HG03571 (cell line): ENCODE measurements around the gene NOX3.

Experiments
- ATAC-seq: cut with Tn5 transposase; IDR thresholded peaks from one replicate; pipeline ENCODE4 v1.9.1; 2021; ENCODE audit not compliant: unreplicated experiment

Gene NOX3

DNA sequence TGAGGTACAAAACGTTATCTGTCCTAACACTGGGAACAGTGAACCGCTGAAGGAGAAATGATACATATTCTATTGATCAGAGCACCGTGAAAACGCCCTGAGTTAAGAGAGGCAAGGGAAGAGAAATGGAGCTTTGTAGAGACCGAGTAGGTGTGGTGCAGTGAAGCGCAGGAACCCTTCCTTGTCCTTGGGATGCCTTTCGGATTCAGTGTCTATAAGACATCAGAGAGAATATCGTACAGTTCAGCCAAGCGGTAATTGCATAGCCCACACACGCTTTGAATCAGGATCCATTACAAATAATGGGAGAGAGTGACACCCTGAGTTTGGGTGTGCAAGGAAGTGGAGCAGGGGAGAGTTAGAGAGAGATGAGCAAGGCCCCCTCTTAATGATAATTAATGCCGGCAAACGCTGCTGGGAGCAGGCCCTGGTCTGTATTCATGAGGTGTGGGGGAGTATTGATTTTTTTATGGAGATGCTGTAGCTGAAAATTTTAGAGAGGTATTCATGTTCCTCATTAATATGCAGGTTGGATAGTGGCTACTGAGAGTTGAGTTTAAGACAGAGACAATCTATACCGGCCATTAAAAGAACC is 20.7 kb downstream of the NOX3 start:
- ATAC-seq = no peak

DNA sequence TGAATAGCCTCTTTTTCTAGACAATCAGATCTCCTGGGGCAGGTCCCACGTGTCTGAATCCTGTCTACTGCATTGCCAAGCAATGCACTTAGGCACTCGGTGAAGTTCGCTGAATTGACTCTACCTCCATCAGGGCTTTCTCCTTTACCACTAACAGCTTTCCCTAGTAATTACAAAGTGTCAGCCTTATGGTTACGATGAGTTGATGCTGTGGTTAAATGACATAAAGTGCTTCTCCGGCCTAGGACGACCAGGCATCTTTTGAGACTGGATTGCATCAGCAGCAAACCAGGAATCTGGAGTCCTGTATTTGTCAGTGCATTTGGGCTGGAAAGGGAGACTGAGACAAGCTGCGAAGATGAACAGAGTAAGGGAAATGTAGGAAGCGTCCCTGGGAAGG is 21.5 kb downstream of the NOX3 start:
- ATAC-seq = no peak

DNA sequence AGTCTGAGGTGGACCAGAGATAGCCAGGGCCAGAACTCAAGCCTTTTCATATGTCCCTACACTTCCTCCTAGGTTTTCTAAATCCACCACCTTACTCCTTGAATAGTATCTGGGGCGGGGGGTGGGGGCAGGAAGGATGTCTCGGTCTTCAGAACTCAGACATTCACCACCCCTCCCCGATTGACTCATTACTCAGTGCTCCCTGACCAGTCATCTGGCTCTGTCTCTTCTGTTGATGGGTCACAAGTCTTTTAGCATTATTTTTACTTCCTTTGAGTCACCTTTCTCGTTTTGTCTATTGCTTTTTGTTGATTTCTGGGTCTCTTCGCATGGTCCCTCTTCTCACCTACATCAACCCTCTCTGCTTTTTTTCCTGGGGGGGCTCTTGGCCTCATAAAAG is 23.3 kb downstream of the NOX3 start:
- no peak for ATAC-seq

- no peak for ATAC-seq
Observed at GRCh38 chr6:155429321-155429893, 26.2 kb downstream of the NOX3 start.

- ATAC-seq = no peak
Observed at GRCh38 chr6:155426408-155426945, 29.2 kb downstream of the NOX3 start.

- ATAC-seq = no peak
Observed at GRCh38 chr6:155424181-155424580, 31.5 kb downstream of the NOX3 start.

DNA sequence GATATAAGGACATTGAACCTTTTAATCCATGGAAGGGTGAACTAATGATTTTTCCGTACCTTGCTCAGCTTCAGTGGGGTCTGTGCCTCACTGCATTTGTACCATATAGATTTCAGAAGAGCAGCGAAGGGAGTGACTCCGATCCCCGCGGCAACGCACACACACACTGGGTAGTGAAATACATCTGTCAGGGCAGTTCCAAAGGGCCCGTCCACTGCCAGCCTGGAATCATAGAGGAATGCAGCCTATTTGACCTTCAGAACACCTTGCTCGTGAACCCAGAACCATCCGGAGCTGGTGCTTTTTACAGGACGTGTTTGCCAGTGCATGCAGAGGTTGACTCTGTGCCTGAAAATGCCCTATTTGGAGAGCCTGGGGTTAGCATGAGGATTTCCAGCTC is 33.0 kb downstream of the NOX3 start:
- no peak for ATAC-seq

DNA sequence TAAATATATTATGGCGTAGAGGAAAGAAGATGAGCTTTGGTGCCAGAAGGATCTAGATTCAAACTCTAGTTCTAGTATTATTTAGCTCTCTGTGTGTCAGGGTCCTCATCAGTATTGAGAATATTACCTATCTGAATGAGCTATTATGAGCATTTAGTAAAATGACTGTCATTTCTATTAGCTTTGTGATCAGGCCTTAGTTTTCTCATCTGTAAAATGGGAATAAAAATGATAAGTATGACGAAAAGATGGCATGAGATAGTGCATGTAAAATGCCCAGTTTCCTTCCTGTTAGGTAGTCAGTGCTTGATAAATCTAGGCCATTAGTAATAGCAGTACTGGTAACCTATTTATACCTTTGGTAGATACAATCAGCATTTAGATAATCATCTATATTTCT is 35.1 kb downstream of the NOX3 start:
- ATAC-seq = no peak

GRCh38 chr6:155419161-155419560 is 36.5 kb downstream of the NOX3 start:
- ATAC-seq = no peak

DNA sequence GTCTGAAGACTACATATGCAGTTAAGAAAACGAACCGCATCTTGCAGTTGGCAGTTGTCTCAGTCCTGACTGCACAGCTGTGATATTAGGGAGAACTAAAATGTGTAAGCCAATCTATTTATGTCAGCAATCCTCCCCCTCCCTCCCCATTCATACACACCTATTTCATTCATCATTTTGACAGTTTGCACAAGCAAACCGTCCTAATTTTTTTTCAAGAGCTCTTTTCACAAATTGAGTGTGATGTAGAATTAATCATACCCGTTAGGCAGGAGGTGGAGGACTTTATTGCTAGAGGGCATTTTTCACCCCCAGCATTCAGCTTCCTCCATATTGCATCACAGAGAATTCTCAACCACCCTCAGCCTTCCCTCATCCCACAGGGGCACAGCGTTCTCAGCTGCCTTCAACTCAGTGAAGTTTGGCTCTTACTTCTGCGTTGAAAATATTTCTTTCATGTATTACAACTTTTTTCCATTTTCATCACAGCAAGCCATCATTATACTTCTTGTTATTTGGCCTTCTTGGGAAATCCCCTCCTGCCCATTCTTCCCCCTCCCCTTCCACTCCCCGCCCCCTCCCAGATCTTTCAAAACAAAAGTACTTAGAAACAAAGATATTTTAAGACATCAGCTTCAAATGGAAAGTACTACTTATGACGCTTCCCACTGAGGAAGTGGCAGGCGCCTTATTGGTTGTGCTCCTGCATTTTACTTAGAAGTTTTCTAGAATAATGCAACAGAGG is 37.5 kb downstream of the NOX3 start:
- ATAC-seq = peak; percentile 41

DNA sequence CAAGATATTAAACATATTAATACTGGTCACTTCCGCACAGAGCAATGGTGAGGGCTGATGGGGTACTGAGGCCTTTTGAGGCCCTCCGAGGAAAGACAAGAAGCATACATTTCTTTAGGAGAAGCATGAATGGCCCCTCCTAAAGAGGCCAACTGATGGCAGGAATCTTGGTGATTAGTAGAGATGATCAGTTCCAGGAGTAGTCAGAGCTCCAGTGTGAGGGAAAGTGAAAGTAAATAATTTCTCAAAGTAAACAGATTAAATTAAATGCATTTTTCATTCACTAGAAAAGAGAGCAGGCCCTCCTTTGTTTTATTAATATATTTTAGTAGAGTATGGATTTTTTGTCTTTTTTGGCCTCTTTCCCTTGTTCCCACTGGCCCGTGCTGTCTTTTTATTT is 38.2 kb downstream of the NOX3 start:
- ATAC-seq = no peak

DNA sequence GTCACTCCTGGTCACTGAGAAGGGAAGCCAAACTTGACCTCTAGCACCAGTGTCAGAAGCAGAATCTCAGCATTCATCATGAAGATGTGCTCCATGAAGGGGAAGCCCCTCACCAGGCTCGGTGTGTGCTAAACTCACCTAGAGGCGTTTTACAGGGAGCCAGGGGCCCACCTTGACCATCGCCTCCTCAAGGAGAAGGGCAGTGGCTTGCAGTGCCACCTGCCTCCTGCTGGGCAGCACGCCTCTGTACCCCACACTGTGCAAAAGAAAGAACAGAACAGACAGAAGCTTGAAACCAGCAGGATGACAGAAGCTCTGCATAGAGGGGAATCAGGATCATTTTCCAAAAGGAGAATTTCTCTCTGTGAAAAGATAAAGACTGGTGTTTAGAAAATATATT is 39.7 kb downstream of the NOX3 start:
- no peak for ATAC-seq

- no peak for ATAC-seq
Observed at GRCh38 chr6:155414049-155414448, 41.6 kb downstream of the NOX3 start.

DNA sequence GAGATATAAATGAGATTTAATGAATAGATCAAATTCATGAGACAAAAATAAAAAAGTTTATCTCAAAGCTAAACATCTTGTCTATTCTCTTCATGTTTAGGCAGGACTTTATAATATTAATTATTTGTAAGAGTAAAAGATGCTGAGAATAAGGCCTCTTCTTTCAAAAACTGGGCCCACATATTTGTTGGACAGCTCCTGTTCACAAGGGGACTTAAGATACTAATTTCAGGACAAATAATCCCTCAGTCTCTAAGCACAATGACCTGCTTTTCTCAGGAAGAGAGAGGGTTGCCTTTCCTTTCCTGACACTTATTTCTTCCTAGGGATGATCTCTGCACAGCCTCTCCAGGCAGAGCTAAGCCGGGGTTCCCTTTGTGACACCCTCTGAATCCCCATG is 43.3 kb downstream of the NOX3 start:
- ATAC-seq = no peak

GRCh38 chr6:155411154-155412052 is 44.2 kb downstream of the NOX3 start:
- ATAC-seq = no peak

DNA sequence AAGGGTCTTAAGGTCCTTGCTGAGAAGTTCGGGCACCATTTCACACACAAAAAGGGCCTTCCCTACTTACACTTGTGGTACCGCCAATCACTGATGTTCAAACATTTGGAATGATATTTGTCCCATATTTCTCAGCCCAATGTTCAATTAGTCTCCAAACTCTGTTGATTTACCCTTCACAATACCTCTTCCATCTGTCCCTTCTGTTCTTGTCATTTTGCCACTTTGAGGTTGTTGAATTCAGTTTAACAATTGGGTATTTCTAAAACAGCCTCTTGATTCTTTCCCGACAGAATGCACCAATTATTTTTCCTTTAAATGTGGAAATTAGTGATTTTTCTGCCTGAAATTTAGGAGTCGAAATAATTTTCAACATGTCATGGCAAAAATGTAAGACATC is 46.2 kb downstream of the NOX3 start:
- no peak for ATAC-seq

DNA sequence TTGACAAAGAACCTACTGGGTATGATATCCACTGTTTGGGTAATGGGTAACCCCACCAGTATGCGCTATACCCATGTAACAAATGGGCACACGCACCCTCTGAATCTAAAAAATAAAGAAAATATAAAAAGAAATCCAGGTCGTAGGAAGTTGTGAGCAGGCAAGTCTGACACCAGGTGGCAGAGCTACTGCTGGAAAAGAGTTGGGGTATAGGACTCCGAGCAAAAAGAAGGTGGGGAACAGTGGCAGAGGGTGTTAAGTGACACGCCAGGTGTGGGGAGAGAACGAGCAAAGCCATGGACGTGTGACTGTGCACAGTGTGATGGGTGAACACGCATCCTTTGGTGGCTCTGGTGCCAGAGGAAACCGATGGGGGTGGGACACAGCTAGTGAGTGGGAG is 46.7 kb downstream of the NOX3 start:
- ATAC-seq = no peak

DNA sequence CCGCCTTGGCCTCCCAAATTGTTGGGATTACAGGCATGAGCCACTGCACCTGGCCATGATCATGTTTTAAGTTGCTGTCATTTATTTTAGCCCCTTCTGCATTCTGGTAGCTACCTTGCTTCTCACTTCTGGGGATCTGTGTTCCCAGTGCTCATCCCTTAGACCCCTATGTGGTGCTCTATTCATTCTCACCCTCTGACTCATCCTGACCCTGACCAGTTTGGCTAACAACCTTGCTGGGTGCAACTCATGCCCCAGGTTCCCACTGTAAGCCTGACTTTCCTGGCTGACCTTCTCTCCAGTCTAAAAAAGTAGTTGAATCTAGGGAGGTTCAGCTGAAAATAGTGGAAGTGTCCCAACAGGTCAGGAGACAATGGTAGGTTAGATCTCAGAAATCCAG is 47.4 kb downstream of the NOX3 start:
- ATAC-seq = no peak

DNA sequence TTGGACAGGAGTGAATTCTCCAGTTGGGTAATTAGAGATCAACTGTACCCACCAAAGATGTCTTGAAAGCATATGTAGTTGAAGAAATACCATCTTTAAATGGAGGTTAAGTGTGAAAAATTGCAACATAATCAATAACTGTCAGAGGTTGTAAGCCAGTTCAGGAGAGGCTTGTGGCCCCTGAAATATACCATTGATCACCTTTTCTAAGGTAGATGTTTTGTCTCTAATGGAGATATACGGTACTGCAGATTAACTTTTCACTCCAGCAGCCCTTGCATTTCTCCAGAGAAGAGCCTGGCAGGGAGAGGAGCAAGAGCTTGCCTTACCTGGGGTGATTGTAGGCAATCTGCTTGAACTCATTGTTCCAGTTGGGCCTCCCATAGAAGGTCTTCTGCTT is 48.8 kb downstream of the NOX3 start:
- ATAC-seq = no peak

DNA sequence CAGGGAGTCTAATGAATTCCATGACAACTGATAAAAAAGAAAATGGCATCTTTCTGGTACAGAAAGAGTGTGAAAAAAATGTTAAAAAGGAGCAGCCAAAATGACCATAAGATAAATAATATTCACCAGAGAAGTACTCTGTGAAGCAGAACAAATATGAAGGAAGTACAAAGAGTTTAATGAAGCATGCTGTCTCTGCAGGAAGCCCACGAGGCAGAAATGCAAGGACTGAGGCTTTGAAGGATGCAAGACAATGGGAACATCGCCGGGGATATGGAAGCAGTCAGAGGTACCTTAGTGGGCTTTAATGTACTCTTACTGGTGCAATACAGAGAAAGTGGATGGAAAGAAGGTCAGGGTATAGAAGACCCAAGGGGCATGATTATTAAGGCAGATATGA is 50.7 kb downstream of the NOX3 start:
- ATAC-seq = no peak

DNA sequence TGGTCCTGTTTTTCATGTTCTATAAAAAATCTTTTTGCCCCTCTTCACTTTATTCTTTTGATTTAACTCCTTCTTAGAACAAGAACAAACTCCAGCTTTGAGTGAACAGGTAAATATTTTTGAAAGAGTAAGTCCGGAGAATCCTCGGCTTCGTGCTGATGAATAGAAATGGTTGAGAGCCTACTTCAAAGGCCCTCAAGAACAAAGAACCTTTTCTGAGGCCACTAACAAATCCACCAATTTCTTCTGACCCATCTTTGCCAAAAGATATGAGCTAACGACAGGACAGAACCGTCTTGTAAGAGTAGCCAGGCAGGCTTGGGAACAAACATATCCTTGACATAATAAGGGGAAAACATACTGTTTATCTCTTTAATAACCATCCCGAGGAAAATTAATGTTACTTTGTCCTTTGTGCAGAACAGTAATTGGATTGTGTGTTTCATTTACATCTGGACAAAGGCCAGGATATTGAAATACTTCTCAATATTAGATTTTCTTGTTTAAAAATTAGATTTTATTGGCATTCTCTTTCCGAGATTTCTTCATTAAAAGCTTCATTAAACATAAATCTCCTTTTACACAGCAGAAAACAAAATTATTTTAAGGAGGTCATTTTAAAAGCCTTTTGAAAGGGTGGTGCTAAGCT is 52.9 kb downstream of the NOX3 start:
- ATAC-seq = no peak
